SIG-M5 (cell line): ENCODE results near the gene MAGOH.
"Not testable (repeated sequence)": the region's sequence is repeated elsewhere in the genome, so short reads cannot be mapped to it uniquely, and the experiment has no call there.

Experiments used
- DNase-seq: peaks from one replicate; lab custom pipeline; 2025; lab: John Stamatoyannopoulos, UW

The MAGOH gene

DNA sequence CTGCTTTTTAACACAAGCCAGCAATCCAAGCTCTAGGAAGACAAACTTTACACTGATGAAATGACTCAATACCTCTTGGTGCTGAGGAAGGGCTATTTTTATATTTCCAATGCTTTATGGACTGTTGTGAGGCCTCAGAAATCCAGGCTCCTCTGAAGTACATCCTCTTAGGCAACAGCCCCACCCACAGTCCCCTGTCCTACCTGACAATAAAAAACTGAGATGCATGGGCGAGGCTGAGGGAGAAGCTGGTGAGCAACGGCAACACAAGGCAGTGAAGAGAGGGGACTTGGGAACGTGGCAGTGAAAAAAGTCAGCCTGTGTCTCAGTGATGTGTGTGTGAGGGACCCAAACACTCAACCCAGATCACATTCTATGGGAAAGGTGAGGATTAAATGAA, 51.8 kb downstream of the MAGOH start:
- DNase-seq, result no peak

GRCh38 chr1:53185955-53186297, 52.4 kb downstream of the MAGOH start:
- not testable (repeated sequence) for DNase-seq

GRCh38 chr1:53183095-53183990, 55.0 kb downstream of the MAGOH start:
- DNase-seq, result no peak

GRCh38 chr1:53182716-53183094, 55.6 kb downstream of the MAGOH start:
- DNase-seq, result no peak

- DNase-seq, result no peak
These were observed 56.2 kb downstream of the MAGOH start for GRCh38 chr1:53182111-53182593.

GRCh38 chr1:53180951-53181350, 57.4 kb downstream of the MAGOH start:
- no peak for DNase-seq

- DNase-seq, result no peak
These were observed 58.1 kb downstream of the MAGOH start for GRCh38 chr1:53180226-53180625.
